HepG2 (cell line): ENCODE measurements around the gene CNTD1. TPM values are rescaled to one million over a fixed set of nuclear protein-coding genes. Genes with fewer than 3 reads are reported as not detected.

Source experiments
- ARNT2 ChIP-seq: sonication (generic); formaldehyde crosslinking; IDR thresholded peaks from 2 replicates; pipeline ENCODE4 v1.8.0; 2022; ENCODE audit warnings: mild to moderate bottlenecking, low read depth, missing genetic modification reagents, moderate library complexity
- CREBL2 ChIP-seq: sonication (generic); formaldehyde crosslinking; IDR thresholded peaks from 2 replicates; pipeline ENCODE4 v1.8.1; 2023; ENCODE audit warnings: missing genetic modification reagents, mild to moderate bottlenecking, borderline replicate concordance
- E2F2 ChIP-seq: sonication (generic); formaldehyde crosslinking; IDR thresholded peaks from 2 replicates; pipeline ENCODE4 v1.4.0; 2020; ENCODE audit warnings: missing genetic modification reagents, borderline replicate concordance
- HOXD1 ChIP-seq: sonication (generic); formaldehyde crosslinking; IDR thresholded peaks from 2 replicates; pipeline ENCODE4 v1.5.0; 2020; ENCODE audit warnings: missing genetic modification reagents
- KDM4B ChIP-seq: sonication (generic); formaldehyde crosslinking; IDR thresholded peaks from 2 replicates; pipeline ENCODE4 v1.4.0; 2020; ENCODE audit warnings: missing genetic modification reagents
- MEIS1 ChIP-seq: sonication (generic); formaldehyde crosslinking; IDR thresholded peaks from 2 replicates; pipeline ENCODE4 v1.9.0; 2021; ENCODE audit warnings: mild to moderate bottlenecking, missing genetic modification reagents, moderate library complexity, borderline replicate concordance
- MEIS2 ChIP-seq: sonication (generic); formaldehyde crosslinking; IDR thresholded peaks from 2 replicates; pipeline ENCODE4 v1.9.0; 2021; ENCODE audit warnings: mild to moderate bottlenecking, missing genetic modification reagents
- PLRG1 ChIP-seq: fragments of 450-650 bp; conservative IDR thresholded peaks from 2 replicates; pipeline ENCODE4 v1.6.1; 2016
- ZMYM3 ChIP-seq: sonication (generic); formaldehyde crosslinking; IDR thresholded peaks from 2 replicates; pipeline ENCODE4 v1.5.1; 2020; ENCODE audit warnings: mild to moderate bottlenecking, missing genetic modification reagents
- ZNF274 ChIP-seq: sonication (generic); formaldehyde crosslinking; IDR thresholded peaks from 2 replicates; pipeline ENCODE4 v1.5.1; 2020; ENCODE audit warnings: mild to moderate bottlenecking, missing genetic modification reagents
- ZNF296 ChIP-seq: sonication (generic); formaldehyde crosslinking; conservative IDR thresholded peaks from 2 replicates; pipeline ENCODE4 v1.5.0; 2020; ENCODE audit warnings: mild to moderate bottlenecking, missing genetic modification reagents
- ZNF335 ChIP-seq: sonication (generic); formaldehyde crosslinking; IDR thresholded peaks from 2 replicates; pipeline ENCODE4 v1.4.0; 2020; ENCODE audit warnings: missing genetic modification reagents
- ZNF337 ChIP-seq: sonication (generic); formaldehyde crosslinking; IDR thresholded peaks from 2 replicates; pipeline ENCODE4 v1.5.1; 2020; ENCODE audit warnings: missing genetic modification reagents, low read depth, mild to moderate bottlenecking, borderline replicate concordance
- ZNF33A ChIP-seq: sonication (generic); formaldehyde crosslinking; IDR thresholded peaks from 2 replicates; pipeline ENCODE4 v1.5.1; 2020; ENCODE audit warnings: missing genetic modification reagents, mild to moderate bottlenecking, moderate library complexity, borderline replicate concordance
- ZNF441 ChIP-seq: sonication (generic); formaldehyde crosslinking; IDR thresholded peaks from 2 replicates; pipeline ENCODE4 v1.7.0; 2021; ENCODE audit warnings: missing genetic modification reagents, borderline replicate concordance
- ZNF496 ChIP-seq: sonication (generic); formaldehyde crosslinking; IDR thresholded peaks from 2 replicates; pipeline ENCODE4 v1.8.1; 2023; ENCODE audit warnings: mild to moderate bottlenecking, moderate library complexity, missing genetic modification reagents; ENCODE audit not compliant: insufficient replicate concordance
- ZNF501 ChIP-seq: sonication (generic); formaldehyde crosslinking; IDR thresholded peaks from 2 replicates; pipeline ENCODE4 v1.5.1; 2020; ENCODE audit warnings: mild to moderate bottlenecking, moderate library complexity, missing genetic modification reagents
- ZNF503 ChIP-seq: sonication (generic); formaldehyde crosslinking; IDR thresholded peaks from 2 replicates; pipeline ENCODE4 v1.4.0; 2020; ENCODE audit warnings: missing genetic modification reagents
- ZNF572 ChIP-seq: sonication (generic); formaldehyde crosslinking; IDR thresholded peaks from 2 replicates; pipeline ENCODE4 v1.5.1; 2020; ENCODE audit warnings: mild to moderate bottlenecking, missing genetic modification reagents
- ZNF691 ChIP-seq: sonication (generic); formaldehyde crosslinking; IDR thresholded peaks from 2 replicates; pipeline ENCODE4 v1.4.0; 2020; ENCODE audit warnings: missing genetic modification reagents, low read depth, mild to moderate bottlenecking, borderline replicate concordance
- ZNF713 ChIP-seq: sonication (generic); formaldehyde crosslinking; IDR thresholded peaks from 2 replicates; pipeline ENCODE4 v1.4.0; 2020; ENCODE audit warnings: mild to moderate bottlenecking, missing genetic modification reagents
- ZNF746 ChIP-seq: sonication (generic); formaldehyde crosslinking; IDR thresholded peaks from 2 replicates; pipeline ENCODE4 v1.8.0; 2022; ENCODE audit warnings: mild to moderate bottlenecking, missing genetic modification reagents
- polyA plus RNA-seq, 8 experiments: library from polyadenylated mRNA; depleted of rRNA in 3 of 8; stranded (reverse) in 7 of 8; unstranded in 1 of 8; fragments of >200 nt; fragmentation: Illumina TruSeq in 4 of 8; extraction: Trizol in 4 of 8; gene quantifications; 2 replicates each; pipeline versions ENCODE4 v1.2.1 to v1.2.3, GENCODE V29; 2011 to 2016; ENCODE audit warnings: low read depth in 4 of 8, missing spikeins in 1 of 8, mixed read lengths in 1 of 8; ENCODE audit not compliant: insufficient read depth in 1 of 8
- total RNA-seq, 5 experiments: library from RNA; depleted of rRNA; stranded (reverse); fragments of >200 nt; fragmentation: Illumina TruSeq; extraction: Trizol; gene quantifications; 2 replicates each; pipeline ENCODE4 v1.2.3, GENCODE V29; 2016; ENCODE audit warnings: low read depth in 1 of 5
- TF ChIP-seq, protein P1 (sequence below): sonication (generic); formaldehyde crosslinking; IDR thresholded peaks from 2 replicates; pipeline ENCODE4 v1.4.0; 2020; ENCODE audit warnings: missing genetic modification reagents

The CNTD1 gene
- total and polyA plus RNA-seq, 2 of the 13 experiments (the other 11 are each of a cell fraction or from before 2014, with no cell fraction given), result 0.11 to 0.15 TPM

GRCh38 chr17:42853968-42854790 is 55.5 kb downstream of the CNTD1 start (continued):
- TF ChIP-seq ZNF335 (CRISPR knock-in tag), result 0 out of 2 replicates have a peak, but pooled peaks have one; percentile 56
- no peak for TF ChIP-seq ZNF337 (CRISPR knock-in tag)
- TF ChIP-seq, protein P1, sequence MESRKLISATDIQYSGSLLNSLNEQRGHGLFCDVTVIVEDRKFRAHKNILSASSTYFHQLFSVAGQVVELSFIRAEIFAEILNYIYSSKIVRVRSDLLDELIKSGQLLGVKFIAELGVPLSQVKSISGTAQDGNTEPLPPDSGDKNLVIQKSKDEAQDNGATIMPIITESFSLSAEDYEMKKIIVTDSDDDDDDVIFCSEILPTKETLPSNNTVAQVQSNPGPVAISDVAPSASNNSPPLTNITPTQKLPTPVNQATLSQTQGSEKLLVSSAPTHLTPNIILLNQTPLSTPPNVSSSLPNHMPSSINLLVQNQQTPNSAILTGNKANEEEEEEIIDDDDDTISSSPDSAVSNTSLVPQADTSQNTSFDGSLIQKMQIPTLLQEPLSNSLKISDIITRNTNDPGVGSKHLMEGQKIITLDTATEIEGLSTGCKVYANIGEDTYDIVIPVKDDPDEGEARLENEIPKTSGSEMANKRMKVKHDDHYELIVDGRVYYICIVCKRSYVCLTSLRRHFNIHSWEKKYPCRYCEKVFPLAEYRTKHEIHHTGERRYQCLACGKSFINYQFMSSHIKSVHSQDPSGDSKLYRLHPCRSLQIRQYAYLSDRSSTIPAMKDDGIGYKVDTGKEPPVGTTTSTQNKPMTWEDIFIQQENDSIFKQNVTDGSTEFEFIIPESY (CRISPR knock-in tag), result peak; percentile 85
- TF ChIP-seq ZNF296 (CRISPR knock-in tag), result no peak
- TF ChIP-seq ZNF713 (CRISPR knock-in tag), result peak; percentile 93; the same call in 1 of the 2 replicates
- 0 out of 2 replicates have a peak, but pooled peaks have one; percentile 25 for TF ChIP-seq CREBL2
- peak; percentile 85; the same call in 1 of the 2 replicates for TF ChIP-seq ZNF572
- no peak for TF ChIP-seq ZMYM3 (CRISPR knock-in tag)
- peak; percentile 59; the same call in 1 of the 2 replicates for TF ChIP-seq ARNT2 (CRISPR knock-in tag)
- no peak for TF ChIP-seq PLRG1
- TF ChIP-seq E2F2 (CRISPR knock-in tag), result 0 out of 2 replicates have a peak, but pooled peaks have one; percentile 50
- TF ChIP-seq ZNF501 (CRISPR knock-in tag), result 0 out of 2 replicates have a peak, but pooled peaks have one; percentile 23
- peak; percentile 55; the same call in 1 of the 2 replicates for TF ChIP-seq ZNF691 (CRISPR knock-in tag)
- TF ChIP-seq KDM4B (CRISPR knock-in tag), result 0 out of 2 replicates have a peak, but pooled peaks have one; percentile 49
- no peak for TF ChIP-seq ZNF496 (CRISPR knock-in tag)
- no peak for TF ChIP-seq ZNF33A (CRISPR knock-in tag)
- TF ChIP-seq MEIS2 (CRISPR knock-in tag), result peak; percentile 40; the same call in 1 of the 2 replicates
- no peak for TF ChIP-seq HOXD1 (CRISPR knock-in tag)
- 0 out of 2 replicates have a peak, but pooled peaks have one; percentile 42 for TF ChIP-seq ZNF274 (CRISPR knock-in tag)
- TF ChIP-seq ZNF746 (CRISPR knock-in tag), result peak; percentile 76
- TF ChIP-seq MEIS1 (CRISPR knock-in tag), result peak; percentile 45; the same call in 1 of the 2 replicates
- TF ChIP-seq ZNF441, result peak; percentile 26; the same call in 1 of the 2 replicates
- no peak; the same call in 1 of the 2 replicates for TF ChIP-seq ZNF503
